ENCODE data around the gene NDST1.

DNA sequence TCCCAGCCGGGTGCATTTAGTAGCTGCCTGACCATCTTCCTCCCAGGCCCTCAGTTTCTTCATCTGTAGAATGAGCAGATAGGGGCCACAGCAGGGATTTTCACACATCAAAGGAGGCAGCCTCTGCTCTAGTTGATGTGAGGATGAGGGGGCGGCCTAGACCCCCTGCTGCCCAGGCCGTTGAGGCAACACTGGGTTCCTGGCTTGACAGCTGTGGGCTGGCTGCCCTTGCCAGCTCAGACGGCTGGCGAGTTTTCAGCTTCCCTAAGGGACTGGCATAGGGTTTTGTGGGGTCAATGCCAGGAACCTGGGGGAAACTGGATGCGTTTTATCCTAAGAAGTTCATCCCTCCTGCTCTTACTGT is 49.6 kb downstream of the NDST1 start:
- no peak for TF ChIP-seq POLR2A (IDR thresholded peaks at IDR 0.05)
- TF ChIP-seq, protein P1, sequence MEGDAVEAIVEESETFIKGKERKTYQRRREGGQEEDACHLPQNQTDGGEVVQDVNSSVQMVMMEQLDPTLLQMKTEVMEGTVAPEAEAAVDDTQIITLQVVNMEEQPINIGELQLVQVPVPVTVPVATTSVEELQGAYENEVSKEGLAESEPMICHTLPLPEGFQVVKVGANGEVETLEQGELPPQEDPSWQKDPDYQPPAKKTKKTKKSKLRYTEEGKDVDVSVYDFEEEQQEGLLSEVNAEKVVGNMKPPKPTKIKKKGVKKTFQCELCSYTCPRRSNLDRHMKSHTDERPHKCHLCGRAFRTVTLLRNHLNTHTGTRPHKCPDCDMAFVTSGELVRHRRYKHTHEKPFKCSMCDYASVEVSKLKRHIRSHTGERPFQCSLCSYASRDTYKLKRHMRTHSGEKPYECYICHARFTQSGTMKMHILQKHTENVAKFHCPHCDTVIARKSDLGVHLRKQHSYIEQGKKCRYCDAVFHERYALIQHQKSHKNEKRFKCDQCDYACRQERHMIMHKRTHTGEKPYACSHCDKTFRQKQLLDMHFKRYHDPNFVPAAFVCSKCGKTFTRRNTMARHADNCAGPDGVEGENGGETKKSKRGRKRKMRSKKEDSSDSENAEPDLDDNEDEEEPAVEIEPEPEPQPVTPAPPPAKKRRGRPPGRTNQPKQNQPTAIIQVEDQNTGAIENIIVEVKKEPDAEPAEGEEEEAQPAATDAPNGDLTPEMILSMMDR (IDR thresholded peaks at IDR 0.05) = no peak
- no peak for TF ChIP-seq POLR2AphosphoS5 (IDR thresholded peaks at IDR 0.05)
